RWPE2 (cell line): ENCODE measurements around the gene DLK1.

Experiments
- ATAC-seq: fragments of 200-7000 bp; cut with Tn5 transposase; 3 replicates; pipeline ENCODE4 v1.9.1; 2021; ENCODE audit warnings: low read depth
- DNase-seq: peaks from one replicate; pipeline ENCODE4 v3.0.0-alpha.2; 2020; ENCODE audit warnings: low spot score
- H3K27ac ChIP-seq: fragments of 450-650 bp; 2 replicates; pipeline ENCODE4 v1.5.1; 2017; ENCODE audit warnings: mild to moderate bottlenecking; ENCODE audit not compliant: poor library complexity, severe bottlenecking
- H3K27me3 ChIP-seq: fragments of 250-450 bp; sonication (Bioruptor Pico); 2 replicates; pipeline ENCODE4 v1.5.1; 2021; ENCODE audit warnings: mild to moderate bottlenecking, moderate library complexity; ENCODE audit not compliant: insufficient read depth, poor library complexity, severe bottlenecking
- H3K36me3 ChIP-seq: fragments of 250-450 bp; sonication (Bioruptor Pico); 2 replicates; pipeline ENCODE4 v1.5.1; 2020; ENCODE audit warnings: low read depth, mild to moderate bottlenecking, moderate library complexity
- H3K4me1 ChIP-seq: fragments of 250-450 bp; sonication (Bioruptor Pico); 2 replicates; pipeline ENCODE4 v1.5.1; 2021; ENCODE audit warnings: mild to moderate bottlenecking, moderate library complexity; ENCODE audit not compliant: insufficient read depth, poor library complexity, severe bottlenecking
- H3K4me3 ChIP-seq: fragments of 250-450 bp; sonication (Bioruptor Pico); 2 replicates; pipeline ENCODE4 v1.5.1; 2021; ENCODE audit warnings: mild to moderate bottlenecking, moderate library complexity; ENCODE audit not compliant: severe bottlenecking
- H3K9me3 ChIP-seq: fragments of 250-450 bp; sonication (Bioruptor Pico); 2 replicates; pipeline ENCODE4 v1.5.1; 2021; ENCODE audit warnings: mild to moderate bottlenecking, moderate library complexity; ENCODE audit not compliant: severe bottlenecking
- CTCF ChIP-seq: fragments of 450-650 bp; IDR thresholded peaks from one replicate; pipeline ENCODE4 v1.5.1; 2017; ENCODE audit warnings: mild to moderate bottlenecking, moderate library complexity; ENCODE audit not compliant: poor library complexity, severe bottlenecking

The DLK1 gene

DNA sequence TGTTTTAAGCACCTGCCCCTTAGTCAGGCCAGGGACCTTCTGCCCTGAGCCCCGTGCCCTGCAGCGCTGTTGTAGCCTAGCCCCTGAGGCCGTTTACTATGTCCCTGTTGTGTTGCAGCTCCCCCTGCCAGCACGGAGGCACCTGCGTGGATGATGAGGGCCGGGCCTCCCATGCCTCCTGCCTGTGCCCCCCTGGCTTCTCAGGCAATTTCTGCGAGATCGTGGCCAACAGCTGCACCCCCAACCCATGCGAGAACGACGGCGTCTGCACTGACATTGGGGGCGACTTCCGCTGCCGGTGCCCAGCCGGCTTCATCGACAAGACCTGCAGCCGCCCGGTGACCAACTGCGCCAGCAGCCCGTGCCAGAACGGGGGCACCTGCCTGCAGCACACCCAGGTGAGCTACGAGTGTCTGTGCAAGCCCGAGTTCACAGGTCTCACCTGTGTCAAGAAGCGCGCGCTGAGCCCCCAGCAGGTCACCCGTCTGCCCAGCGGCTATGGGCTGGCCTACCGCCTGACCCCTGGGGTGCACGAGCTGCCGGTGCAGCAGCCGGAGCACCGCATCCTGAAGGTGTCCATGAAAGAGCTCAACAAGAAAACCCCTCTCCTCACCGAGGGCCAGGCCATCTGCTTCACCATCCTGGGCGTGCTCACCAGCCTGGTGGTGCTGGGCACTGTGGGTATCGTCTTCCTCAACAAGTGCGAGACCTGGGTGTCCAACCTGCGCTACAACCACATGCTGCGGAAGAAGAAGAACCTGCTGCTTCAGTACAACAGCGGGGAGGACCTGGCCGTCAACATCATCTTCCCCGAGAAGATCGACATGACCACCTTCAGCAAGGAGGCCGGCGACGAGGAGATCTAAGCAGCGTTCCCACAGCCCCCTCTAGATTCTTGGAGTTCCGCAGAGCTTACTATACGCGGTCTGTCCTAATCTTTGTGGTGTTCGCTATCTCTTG is 7.6 kb downstream of the DLK1 start:
- Histone ChIP-seq H3K27me3 (peaks cover 18% of the 10 kb centered on the region), H3K36me3 (no peaks in the 10 kb centered on the region), H3K4me1 (no peaks in the 10 kb centered on the region), H3K4me3 (no peak overlapping the region), H3K27ac (no peak overlapping the region), H3K9me3 (no peaks in the 10 kb centered on the region)
- DNase-seq (peak; percentile 71), ATAC-seq (no peak)
- TF ChIP-seq CTCF = no peak

DNA sequence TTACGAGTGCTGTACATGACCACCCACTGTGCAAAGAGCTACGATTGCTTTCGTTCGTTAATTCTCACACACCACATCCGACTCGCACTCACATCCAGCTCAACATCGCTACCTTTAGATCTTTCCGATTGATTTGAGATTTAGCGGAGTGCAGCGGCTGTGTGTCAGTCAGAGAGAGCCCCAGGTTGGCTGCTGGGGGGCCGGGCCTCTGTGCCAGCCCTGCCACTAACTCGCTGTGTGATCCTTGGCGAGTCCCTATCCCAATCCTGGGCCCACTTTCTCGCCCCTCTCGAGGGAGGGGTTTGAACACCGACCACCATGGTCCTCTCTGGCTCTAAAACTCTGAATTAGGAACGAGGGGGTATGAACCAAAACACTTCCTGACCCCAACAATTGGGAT is 8.6 kb downstream of the DLK1 start:
- H3K27ac ChIP-seq = no peak overlapping the region
- no peaks in the 10 kb centered on the region for H3K9me3 ChIP-seq
- H3K4me3 ChIP-seq = no peak overlapping the region
- TF ChIP-seq CTCF = no peak
- H3K4me1 ChIP-seq = no peaks in the 10 kb centered on the region
- DNase-seq = no peak
- H3K36me3 ChIP-seq = no peaks in the 10 kb centered on the region
- ATAC-seq = no peak
- H3K27me3 ChIP-seq = peaks cover 8% of the 10 kb centered on the region

- peaks cover 4% of the 10 kb centered on the region for H3K27me3 ChIP-seq
- no peaks in the 10 kb centered on the region for H3K36me3 ChIP-seq
- no peak for TF ChIP-seq CTCF
- DNase-seq (peak; percentile 68), ATAC-seq (no peak)
- no peak overlapping the region for H3K27ac ChIP-seq
- H3K4me1 ChIP-seq = no peaks in the 10 kb centered on the region
- no peak overlapping the region for H3K4me3 ChIP-seq
- no peaks in the 10 kb centered on the region for H3K9me3 ChIP-seq
Observed at GRCh38 chr14:100736269-100737180, 9.8 kb downstream of the DLK1 start.

DNA sequence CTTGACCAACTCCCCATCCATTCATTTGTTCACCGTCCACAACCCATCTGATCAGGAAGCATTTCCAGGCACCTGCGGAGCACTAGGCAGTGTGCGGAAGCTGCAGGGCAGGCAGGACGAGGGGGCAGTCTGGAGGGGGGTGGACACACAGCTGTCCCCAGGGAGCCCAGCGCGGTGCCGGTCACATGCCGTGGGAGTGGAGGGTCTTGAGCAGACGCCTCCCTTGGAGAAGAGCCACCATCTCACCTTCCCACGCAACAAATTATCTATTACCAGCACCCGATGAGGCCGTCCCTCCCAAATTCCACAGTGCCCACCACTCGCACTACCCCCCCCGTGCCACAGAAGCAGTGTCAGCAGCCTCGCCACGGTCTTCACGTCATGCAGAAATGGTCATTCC is 10.8 kb downstream of the DLK1 start:
- Histone ChIP-seq H3K36me3 (no peaks in the 10 kb centered on the region), H3K27ac (no peak overlapping the region), H3K27me3 (no peaks in the 10 kb centered on the region), H3K9me3 (no peaks in the 10 kb centered on the region), H3K4me1 (no peaks in the 10 kb centered on the region), H3K4me3 (no peak overlapping the region)
- DNase-seq = peak; percentile 56
- no peak for ATAC-seq
- no peak for TF ChIP-seq CTCF
